HG02885 (cell line): ENCODE data around the gene KIF18B.

Experiments used
- ATAC-seq: cut with Tn5 transposase; IDR thresholded peaks from one replicate; pipeline ENCODE4 v1.9.1; 2021; ENCODE audit warnings: mild to moderate bottlenecking; ENCODE audit not compliant: unreplicated experiment, poor library complexity

The KIF18B gene

DNA sequence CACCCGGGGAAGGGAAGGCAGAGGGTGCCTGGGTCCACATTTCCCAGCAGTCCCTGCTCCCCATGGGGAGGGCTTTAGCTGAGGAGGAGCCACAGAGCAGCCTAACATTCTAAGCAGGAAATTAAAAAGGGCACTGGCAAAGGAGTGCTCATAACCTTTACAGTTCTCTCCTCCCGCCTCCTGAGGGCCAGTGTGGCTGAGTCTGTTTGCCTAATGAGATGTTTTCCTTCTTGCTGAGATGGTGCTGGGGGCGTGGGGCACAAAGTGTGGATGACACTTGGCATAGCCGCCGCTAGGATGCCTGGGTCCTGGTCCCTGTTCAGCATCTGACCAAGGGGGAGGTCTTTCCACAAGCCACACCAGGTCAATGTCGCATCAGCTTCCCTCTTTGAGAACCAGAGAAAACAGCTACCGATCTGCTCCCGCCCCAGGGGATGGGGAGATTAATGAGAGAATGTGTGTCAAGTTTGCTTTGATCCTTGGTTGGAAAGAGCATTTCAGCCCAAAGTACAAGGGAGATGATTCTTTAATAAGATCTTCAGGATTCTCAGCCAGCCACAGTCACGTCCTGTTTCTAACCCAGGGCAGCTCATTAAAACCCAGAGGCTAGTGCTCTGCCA is 5.8 kb downstream of the KIF18B start:
- ATAC-seq = no peak

GRCh38 chr17:44940768-44941167 is 6.8 kb downstream of the KIF18B start:
- no peak for ATAC-seq

- ATAC-seq = no peak
Measured at GRCh38 chr17:44940317-44940716, 7.3 kb downstream of the KIF18B start.

DNA sequence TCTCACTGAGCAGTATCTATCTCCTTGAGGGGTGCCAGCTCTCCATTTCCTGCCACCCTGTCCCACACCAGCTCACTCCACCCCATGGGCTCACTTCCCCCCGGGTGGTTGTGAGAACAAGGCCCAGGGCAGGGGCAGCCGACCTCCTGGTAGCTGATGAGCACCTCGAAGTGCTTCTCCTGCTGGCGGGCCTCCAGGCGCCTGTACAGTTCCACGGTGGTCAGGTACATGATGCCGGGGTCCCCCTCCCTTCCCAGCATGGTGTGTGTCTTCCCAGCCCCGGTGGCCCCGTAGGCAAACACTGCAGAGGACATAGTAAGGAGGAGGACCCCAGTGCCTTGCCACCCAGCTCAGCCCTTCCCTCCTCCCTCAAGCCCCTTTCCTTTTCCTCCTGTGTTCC is 12.5 kb downstream of the KIF18B start:
- ATAC-seq = no peak

DNA sequence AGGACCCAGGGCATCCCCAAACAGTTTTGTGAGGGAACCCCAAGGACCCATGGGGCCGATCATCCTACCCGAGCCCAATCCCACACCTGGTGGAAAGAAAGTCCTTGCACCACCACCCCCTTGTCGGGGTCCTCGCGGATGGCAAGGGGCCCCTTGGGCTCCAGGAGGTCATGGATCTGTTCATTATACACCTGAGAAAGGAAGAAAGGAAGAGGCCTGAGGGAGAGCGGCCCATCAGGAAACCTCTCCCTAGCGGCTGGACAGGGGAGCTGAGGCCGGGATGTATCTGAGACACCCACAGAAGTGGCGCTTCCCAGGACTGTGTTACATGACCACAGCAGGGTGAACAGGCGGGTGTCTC is 12.8 kb downstream of the KIF18B start:
- ATAC-seq = no peak

GRCh38 chr17:44933824-44934744 is 13.5 kb downstream of the KIF18B start:
- no peak for ATAC-seq

DNA sequence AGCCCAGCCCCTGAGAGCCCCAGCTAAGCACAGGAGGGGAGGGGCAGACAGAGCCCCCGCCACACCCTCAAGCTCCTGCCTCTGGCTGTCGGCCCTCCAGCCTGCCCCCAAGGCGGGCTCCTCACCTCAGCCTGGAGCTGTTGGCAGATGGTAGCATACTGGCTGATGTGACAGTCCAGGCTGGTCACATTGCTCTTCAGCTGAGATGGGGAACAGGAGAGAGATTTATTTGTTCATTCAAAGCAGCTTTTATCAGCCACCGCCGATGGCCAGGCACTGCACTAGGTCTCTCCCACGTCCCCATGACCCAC is 14.8 kb downstream of the KIF18B start:
- ATAC-seq = no peak

GRCh38 chr17:44932096-44932786 is 15.3 kb downstream of the KIF18B start:
- no peak for ATAC-seq

DNA sequence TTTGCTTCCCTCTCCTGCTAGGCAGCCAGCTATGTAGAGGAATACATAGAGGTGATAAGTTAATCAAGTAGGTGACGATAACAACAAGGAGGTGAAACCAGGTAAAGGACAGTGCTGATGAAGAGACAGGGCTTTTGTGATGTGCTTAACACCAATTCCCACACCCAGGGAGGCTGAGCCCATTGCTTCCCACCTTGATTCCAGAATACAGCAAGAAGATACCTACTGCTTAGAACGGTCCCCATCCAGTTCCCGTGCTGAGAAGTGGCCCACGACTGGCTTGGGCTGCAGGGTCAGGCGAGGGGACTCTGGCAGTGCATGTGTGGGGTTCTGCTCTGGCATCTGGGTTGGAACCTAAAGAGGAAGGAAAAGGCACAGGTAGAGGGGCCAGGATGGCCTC is 16.2 kb downstream of the KIF18B start:
- ATAC-seq = no peak

DNA sequence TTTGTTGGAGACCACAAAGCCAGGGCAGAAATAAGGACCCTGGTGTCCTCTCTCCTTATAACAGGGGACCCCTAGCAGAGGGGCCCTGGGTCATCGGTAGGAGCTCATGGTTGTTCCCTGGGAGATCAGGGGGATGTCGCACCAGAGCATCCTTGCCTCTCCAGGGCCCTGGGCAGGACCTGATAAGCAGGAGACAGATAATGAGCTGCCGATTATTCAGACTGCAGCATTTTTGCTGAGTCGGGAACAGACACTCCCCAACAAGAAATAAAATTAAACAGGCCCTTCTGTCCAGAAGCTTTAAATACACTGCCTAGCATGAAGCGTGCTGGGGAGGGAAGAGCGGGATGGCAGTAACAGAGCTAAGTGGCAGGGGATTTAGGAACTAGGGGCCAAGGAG is 16.9 kb downstream of the KIF18B start:
- ATAC-seq = no peak

DNA sequence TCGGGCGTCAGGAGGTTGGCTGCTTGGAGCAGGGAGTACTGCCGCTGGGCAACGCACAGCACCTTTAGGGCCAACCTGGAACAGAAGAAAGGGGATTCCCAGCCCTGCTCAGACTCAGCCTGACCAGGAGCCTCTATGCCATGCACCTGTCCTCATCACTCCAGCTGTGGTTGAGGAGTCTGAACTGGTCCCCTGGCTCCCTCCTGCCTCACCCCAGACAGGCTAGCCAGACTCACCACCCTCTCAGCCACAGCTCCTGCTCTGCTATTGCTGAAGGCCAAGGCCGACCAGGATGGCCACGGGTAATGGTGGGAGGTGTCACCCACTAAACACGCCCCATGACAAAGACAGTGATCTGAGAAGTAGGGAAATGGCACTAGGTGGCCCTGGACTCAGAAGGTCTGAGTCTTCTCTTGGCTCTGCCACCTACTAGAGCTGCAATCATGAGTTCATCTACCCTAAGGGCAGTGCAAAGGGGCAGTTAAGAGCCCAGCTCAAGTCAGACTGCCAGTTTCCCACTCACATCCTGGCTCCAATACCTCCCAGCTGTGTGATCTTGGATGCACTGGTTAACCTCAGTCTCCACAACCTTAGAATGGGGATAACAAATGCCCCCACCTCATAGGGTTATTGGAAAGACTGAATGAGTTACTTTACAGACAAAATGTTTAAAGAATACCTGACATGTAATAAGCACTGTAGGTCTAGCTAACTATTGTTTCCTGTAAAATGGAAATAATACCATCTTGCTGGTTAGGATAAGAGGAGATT is 18.4 kb downstream of the KIF18B start:
- ATAC-seq = no peak

GRCh38 chr17:44928136-44928535 is 19.4 kb downstream of the KIF18B start:
- ATAC-seq = no peak

- ATAC-seq = no peak
Measured at GRCh38 chr17:44927696-44928095, 19.9 kb downstream of the KIF18B start.

DNA sequence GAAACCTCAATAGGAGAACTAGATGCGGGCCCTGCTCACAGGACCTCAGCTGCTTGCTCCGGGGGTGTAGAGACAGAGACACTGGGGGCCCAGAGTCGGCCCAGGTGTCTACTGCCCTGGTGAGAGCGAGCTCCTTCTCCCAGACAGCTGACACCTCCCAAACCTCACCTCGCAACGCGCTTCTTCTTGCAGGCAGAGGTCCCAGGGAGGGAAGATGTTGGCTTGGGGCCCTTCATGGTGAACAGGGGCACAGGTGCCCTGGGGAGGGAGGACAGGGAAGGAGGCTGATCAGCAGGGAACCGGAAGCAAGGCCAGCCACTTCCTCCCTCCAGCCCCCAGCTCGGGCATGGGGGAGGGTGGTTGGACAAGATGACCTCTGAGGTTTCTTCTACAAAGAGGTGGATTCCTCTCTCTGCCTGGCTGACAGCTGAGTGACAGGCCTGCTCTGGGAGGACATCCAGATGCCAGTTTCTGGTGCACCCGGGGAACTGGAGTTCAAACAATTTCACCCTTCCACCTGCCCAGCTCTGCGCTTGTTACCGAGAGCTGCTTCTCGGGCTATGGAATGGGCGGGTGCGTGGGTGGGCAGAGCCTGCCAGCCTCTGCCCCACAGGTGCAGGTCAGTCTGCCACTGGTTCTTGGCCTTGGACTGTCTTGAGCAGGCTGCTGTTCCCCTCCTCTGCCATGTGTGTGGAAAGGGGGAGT is 20.6 kb downstream of the KIF18B start:
- no peak for ATAC-seq

DNA sequence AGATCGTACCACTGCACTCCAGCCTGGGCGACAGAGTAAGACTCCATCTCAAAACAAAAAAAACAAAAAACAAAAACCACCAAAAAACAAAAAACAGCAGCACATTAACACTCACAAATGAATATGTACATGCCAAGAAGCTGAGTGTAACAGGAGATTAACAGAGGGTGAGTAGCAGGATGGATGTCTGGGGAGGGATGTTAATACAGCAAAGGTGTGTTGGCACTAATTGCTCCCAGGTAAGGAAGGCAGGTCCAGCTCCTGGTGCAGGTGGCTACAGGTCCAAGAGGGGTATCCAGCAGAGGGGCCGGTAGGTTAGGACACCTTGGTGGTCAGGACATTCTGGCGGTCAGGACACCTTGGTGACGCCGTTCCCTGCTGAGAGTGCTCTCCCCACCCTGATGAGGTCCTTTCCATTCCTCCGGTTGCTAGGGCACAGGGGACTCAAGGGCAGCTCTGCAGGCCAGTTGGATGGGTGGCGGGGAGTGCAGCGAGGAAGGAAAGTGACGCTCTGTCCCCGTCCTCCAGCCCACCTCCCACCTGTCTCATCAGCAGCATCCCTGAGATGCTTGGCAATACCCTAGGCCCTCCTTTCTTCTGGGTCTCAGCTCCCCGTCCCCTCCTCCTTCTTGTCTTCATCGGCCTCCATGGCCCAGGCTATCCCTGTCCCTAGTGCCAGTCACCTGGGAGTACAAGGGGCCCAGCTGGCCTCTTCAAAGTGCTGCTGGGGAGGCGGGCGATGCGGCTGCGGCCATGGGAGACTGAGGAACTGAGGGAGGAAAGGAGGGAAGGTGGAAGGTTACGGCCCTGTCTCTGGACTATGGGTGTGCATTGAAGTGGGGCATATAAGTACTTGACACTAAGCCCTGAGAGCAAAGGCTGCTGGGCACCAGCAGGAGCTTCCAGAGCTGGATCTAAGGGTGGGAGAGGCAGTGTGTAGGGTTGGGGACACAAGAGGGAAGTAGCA is 21.6 kb downstream of the KIF18B start:
- no peak for ATAC-seq

- ATAC-seq = no peak
Measured at GRCh38 chr17:44924107-44924544, 23.4 kb downstream of the KIF18B start.

DNA sequence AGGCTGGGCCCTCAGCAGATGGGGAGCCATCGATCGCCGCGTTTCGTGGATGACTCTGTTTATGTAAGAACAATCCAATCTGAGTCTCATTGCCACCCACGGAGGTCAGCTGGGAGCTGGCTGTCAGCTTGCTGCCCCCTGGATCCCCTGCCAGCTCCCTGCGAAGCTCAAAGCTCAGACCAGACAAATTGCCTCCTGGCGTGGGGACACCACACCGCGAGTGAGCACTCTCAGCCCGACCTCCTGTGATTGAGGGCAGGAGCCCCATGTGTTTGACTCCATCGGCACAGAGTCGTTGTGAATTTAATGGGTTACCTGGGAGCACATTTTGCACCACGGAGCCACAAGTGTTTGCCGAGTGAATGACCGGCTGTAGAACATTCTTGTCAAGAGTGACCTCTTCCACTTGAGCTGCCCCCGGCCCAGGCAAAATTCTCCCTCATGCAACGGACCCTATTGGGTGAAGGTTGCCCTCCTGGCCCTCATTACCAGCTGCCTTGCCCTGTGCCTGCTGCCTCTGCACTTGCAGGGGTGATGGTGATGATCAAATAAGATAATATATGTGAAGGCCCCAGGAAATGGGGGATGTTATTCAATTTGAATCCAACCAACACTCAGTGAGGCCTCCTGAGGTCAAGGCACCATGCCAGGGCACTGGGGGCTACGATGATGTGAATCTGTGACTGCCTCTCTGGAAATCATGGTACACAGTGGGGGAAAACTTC is 24.7 kb downstream of the KIF18B start:
- ATAC-seq = no peak

GRCh38 chr17:44922136-44922535 is 25.4 kb downstream of the KIF18B start:
- ATAC-seq = no peak
